GM12892 (cell line): ENCODE measurements around the gene BHLHA15. TPM values are rescaled to one million over a fixed set of nuclear protein-coding genes. Genes with fewer than 3 reads are reported as not detected.

Experiments used
- DNase-seq: peaks from one replicate; pipeline ENCODE4 v3.0.0; 2011; ENCODE audit not compliant: insufficient read length
- FAIRE-seq: peaks from 2 replicates; lab custom pipeline; 2011; peaks lifted over from hg19 to GRCh38; lab: Jason Lieb, UNC
- POLR2A ChIP-seq: IDR thresholded peaks from 2 replicates; pipeline ENCODE4 v1.6.1; 2011; ENCODE audit warnings: low read depth, low read length, control low read depth
- POLR2AphosphoS5 ChIP-seq: IDR thresholded peaks from 2 replicates; pipeline ENCODE4 v1.6.1; 2011; ENCODE audit warnings: low read depth, low read length, control low read depth
- TAF1 ChIP-seq: IDR thresholded peaks from 2 replicates; pipeline ENCODE4 v1.6.1; 2011; ENCODE audit warnings: low read depth, mild to moderate bottlenecking, control low read depth, low read length, borderline replicate concordance
- polyA plus RNA-seq: library from polyadenylated mRNA; unstranded; fragments of >200 nt; gene quantifications from one replicate; pipeline ENCODE4 v1.2.1, GENCODE V29; 2012; ENCODE audit warnings: missing spikeins, inconsistent platforms; ENCODE audit not compliant: missing spikeins

Gene BHLHA15
- not detected for polyA plus RNA-seq

GRCh38 chr7:98211221-98211675, at the start of gene BHLHA15:
TSS of gene BHLHA15 (plus strand) at chr7:98211439. CDS start at chr7:98212310, 871 bp downstream.
- peak; percentile 68 for DNase-seq
- TF ChIP-seq POLR2A (no peak), POLR2AphosphoS5 (no peak), TAF1 (no peak)
- FAIRE-seq: no peak

- FAIRE-seq (no peak), DNase-seq (no peak)
- TF ChIP-seq POLR2AphosphoS5: no peak
- no peak for TF ChIP-seq TAF1
- no peak for TF ChIP-seq POLR2A
These were observed 48.5 kb upstream of the BHLHA15 start for GRCh38 chr7:98162758-98163157.

- DNase-seq (no peak), FAIRE-seq (no peak)
- no peak for TF ChIP-seq TAF1
- no peak for TF ChIP-seq POLR2AphosphoS5
- TF ChIP-seq POLR2A: no peak
These were observed 48.0 kb upstream of the BHLHA15 start for GRCh38 chr7:98163269-98163668.

- no peak for TF ChIP-seq POLR2A
- TF ChIP-seq TAF1: no peak
- TF ChIP-seq POLR2AphosphoS5: no peak
- FAIRE-seq: no peak
- DNase-seq: no peak
These were observed 47.3 kb upstream of the BHLHA15 start for GRCh38 chr7:98163704-98164494.

GRCh38 chr7:98165827-98166667, 45.2 kb upstream of the BHLHA15 start:
- peak; percentile 40 for DNase-seq
- no peak for FAIRE-seq
- TF ChIP-seq POLR2AphosphoS5 (no peak), POLR2A (no peak), TAF1 (no peak)

GRCh38 chr7:98166668-98166970, 44.6 kb upstream of the BHLHA15 start:
- no peak for TF ChIP-seq POLR2A
- no peak for TF ChIP-seq TAF1
- no peak for TF ChIP-seq POLR2AphosphoS5
- no peak for FAIRE-seq

GRCh38 chr7:98167653-98168052, 43.6 kb upstream of the BHLHA15 start:
- no peak for DNase-seq
- no peak for TF ChIP-seq POLR2A
- no peak for TF ChIP-seq POLR2AphosphoS5
- TF ChIP-seq TAF1: no peak
- no peak for FAIRE-seq

More at GRCh38 chr7:98166668-98166970, 44.6 kb upstream of the BHLHA15 start:
- DNase-seq: no peak

GRCh38 chr7:98168181-98168903, 42.9 kb upstream of the BHLHA15 start:
- FAIRE-seq (peak; percentile 80), DNase-seq (peak; percentile 70)
- no peak for TF ChIP-seq TAF1
- no peak for TF ChIP-seq POLR2A
- TF ChIP-seq POLR2AphosphoS5: no peak

- FAIRE-seq (no peak), DNase-seq (no peak)
- TF ChIP-seq TAF1: no peak
- no peak for TF ChIP-seq POLR2AphosphoS5
- no peak for TF ChIP-seq POLR2A
These were observed 42.2 kb upstream of the BHLHA15 start for GRCh38 chr7:98168904-98169621.

GRCh38 chr7:98170966-98171365, 40.3 kb upstream of the BHLHA15 start:
- FAIRE-seq (no peak), DNase-seq (no peak)
- no peak for TF ChIP-seq POLR2AphosphoS5
- no peak for TF ChIP-seq POLR2A
- TF ChIP-seq TAF1: no peak

GRCh38 chr7:98171449-98171848, 39.8 kb upstream of the BHLHA15 start:
- FAIRE-seq (no peak), DNase-seq (no peak)
- no peak for TF ChIP-seq POLR2AphosphoS5
- TF ChIP-seq POLR2A: no peak
